GM10847 (cell line): ENCODE data around the gene CCDC38.

ENCODE experiments used
- POLR2A ChIP-seq: IDR thresholded peaks from 2 replicates; pipeline ENCODE4 v1.6.1; 2011; ENCODE audit not compliant: insufficient read length; ENCODE audit errors: extremely low read depth

CCDC38 gene

GRCh38 chr12:95918194-95918993 is 24.0 kb downstream of the CCDC38 start:
- no peak for TF ChIP-seq POLR2A

DNA sequence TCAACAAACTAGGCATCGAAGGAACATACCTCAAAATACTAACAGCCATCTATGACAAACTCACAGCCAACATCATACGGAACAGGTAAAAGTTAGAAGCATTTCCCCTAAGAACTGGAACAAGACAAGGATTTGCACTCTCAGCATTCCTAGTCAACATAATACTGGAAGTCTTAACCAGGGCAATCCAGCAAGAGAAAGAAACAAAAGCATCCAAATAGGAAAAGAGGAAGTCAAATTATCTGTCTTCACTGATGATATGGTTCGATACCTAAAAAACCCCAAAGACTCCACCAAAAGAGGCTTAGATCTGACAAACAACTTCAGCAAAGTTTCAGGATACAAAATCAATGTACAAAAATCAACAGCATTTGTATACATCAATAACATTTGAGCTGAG is 32.5 kb downstream of the CCDC38 start:
- no peak for TF ChIP-seq POLR2A

DNA sequence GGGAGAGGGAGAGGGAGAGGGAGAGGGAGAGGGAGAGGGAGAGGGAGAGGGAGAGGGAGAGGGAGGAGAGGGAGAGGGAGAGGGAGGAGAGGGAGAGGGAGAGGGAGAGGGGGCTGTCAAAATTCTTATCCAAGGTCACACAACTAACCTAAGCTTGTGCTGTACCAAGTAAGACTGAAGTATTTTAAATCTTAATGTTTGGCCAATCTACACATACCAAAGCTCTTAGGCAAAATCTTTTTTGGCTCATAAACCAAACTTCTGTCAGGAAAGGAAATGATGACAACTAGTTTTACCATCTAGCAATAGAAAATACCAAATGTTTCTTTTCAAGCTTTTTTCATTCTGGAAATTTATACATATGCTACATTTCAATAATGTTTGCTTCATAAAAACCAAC is 33.8 kb downstream of the CCDC38 start:
- TF ChIP-seq POLR2A, result no peak

- TF ChIP-seq POLR2A, result no peak
Measured at GRCh38 chr12:95898081-95898480, 44.3 kb downstream of the CCDC38 start.

GRCh38 chr12:95896846-95897245 is 45.6 kb downstream of the CCDC38 start:
- TF ChIP-seq POLR2A, result no peak

- TF ChIP-seq POLR2A, result no peak
Measured at GRCh38 chr12:95890958-95891357, 51.5 kb downstream of the CCDC38 start.

- no peak for TF ChIP-seq POLR2A
Measured at GRCh38 chr12:95887311-95887710, 55.1 kb downstream of the CCDC38 start.

DNA sequence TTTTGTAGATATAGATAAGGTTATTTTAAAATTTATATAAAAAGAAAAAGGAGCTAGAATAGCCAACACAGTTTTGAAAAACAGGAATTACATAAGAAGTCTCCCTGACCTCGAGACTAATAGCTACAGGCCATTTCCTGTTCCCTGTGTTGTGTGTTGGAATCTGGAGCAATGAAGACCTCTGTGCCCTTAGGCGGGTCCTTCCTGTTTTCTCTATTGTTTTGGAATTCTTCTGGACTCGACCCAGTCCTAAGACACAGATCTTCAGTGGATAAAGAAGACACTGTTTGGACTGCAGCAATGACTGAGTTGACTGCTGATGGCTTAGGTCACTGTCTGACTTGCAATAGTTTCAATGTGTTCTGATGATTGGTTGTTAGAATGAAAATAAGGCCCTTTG is 57.4 kb downstream of the CCDC38 start:
- TF ChIP-seq POLR2A, result no peak

DNA sequence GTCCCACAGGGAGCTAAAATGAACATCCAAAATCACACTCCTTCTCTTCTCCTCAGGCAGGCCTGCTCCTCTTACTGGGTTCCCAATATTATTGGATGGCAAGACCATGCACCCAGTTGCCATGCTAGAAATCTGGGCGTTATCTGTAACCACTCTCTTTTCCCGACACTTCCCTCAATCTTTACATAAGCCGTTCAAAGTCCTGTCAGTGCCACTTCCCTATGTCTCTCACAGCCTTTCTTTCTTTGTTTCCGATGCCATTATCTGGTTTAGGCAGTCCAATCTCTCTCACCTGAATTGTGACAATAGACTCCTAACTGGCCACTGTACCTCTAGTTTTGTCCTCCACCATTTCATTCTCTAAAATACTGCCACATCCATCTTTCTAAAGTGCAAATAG is 59.5 kb downstream of the CCDC38 start:
- no peak for TF ChIP-seq POLR2A

GRCh38 chr12:95882080-95882479 is 60.3 kb downstream of the CCDC38 start:
- TF ChIP-seq POLR2A, result no peak

- no peak for TF ChIP-seq POLR2A
Measured at GRCh38 chr12:95881331-95881955, 61.0 kb downstream of the CCDC38 start.

- no peak for TF ChIP-seq POLR2A
Measured at GRCh38 chr12:95880895-95881294, 61.5 kb downstream of the CCDC38 start.

DNA sequence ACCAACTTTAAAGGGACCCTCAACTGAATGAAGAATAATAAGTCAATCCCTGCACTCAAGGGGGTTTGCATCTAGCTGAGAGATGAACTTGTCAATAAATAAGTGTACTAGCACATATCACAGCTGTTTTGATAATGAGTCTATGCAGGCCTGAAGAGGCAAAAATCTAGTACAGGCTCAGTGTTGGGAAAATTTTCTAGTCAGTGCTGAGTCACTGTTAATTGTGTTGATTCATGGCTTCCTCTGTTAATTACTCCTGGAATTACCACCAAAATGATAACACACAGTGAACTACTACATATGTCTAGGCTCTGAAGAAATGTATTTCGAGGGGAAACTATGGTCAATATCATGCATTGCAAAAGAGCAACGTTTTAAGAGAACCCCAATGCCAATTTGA is 64.8 kb downstream of the CCDC38 start:
- no peak for TF ChIP-seq POLR2A

GRCh38 chr12:95874452-95874851 is 68.0 kb downstream of the CCDC38 start:
- TF ChIP-seq POLR2A, result no peak

DNA sequence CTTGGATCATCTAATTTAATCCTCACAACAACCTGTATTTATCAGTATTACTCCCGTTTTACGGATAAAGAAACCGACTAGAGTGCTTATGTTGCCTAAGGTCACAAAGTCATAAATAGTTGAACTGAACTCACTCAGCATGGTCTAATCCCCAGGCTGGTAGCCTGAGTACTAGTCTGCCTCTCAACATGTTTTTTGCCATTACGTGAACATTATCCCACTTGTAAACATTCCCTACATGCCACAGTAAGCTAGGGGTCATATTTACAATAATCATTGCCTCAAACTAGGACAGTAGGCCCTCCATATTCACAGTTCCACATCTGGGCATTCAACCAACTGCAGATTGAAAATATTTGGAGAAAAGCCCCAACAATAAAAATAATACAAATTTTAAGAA is 71.5 kb downstream of the CCDC38 start:
- no peak for TF ChIP-seq POLR2A

DNA sequence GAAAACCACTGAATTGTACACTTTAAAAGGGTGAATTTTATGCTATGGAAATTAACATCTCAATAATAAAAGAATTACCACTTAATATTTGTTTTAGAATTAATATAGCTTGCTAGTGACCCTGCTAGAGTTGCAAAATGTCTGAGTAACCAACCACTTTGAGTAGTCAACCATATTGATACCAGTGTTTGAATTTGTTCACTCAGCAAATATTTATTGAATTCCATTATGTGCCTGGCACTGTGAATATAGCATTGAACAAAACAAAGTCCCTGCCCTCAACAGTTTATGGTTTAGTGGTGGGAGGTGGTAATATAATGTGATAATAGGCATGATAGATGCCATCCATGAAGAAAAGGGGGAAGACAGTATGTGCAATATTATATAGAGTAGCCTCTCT is 79.1 kb downstream of the CCDC38 start:
- TF ChIP-seq POLR2A, result no peak

DNA sequence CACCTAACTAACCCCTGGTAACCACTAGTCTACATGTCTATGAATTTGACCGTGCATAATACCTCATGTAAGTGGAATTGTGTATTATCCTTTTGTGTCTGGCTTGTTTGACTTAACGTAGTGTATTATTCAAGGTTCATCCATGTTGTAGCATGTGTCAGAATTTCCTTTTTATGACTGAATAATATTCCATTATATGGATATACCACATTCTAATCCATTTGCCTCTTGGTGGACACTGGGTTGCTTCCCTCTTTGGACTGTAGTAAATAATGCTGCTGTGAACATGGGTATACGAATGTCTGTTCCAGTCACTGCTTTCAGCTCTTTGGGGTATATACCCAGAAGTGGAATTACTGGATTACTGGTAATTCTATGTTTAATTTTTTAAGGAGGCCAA is 80.4 kb downstream of the CCDC38 start:
- no peak for TF ChIP-seq POLR2A
